ENCODE measurements around the gene MUCL1. TPM values are rescaled to one million over a fixed set of nuclear protein-coding genes. Genes with fewer than 3 reads are reported as not detected.

The MUCL1 gene
- total and polyA plus RNA-seq, 2 experiments from 2014 or later: not detected

GRCh38 chr12:54859502-54859901 lies 5.2 kb downstream of the MUCL1 start:
- no peaks in the 10 kb centered on the region for H3K9me2 ChIP-seq (ENCODE audit: insufficient read depth)
- H3K9me3 ChIP-seq (ENCODE audit: low read depth): no peaks in the 10 kb centered on the region
- peaks cover 48% of the 10 kb centered on the region for H3K27me3 ChIP-seq (replicated peaks; ENCODE audit: insufficient read depth)
- WGBS, 2 experiments (ENCODE audit: low coverage in 1 of 2, low lambda C conversion rate in 2 of 2, missing lambda C conversion rate in 2 of 2): 34% methylated on average over 4 of the region's 4 CpGs
- no peak overlapping the region for H3K4me3 ChIP-seq
- H3K9ac ChIP-seq: no peak overlapping the region
- no peak overlapping the region for H3K4me2 ChIP-seq (ENCODE audit: unreplicated experiment)
- H3F3A ChIP-seq (ENCODE audit: insufficient read depth): no peaks in the 10 kb centered on the region
- in situ Hi-C loops (cut with MboI): no loop called here
- H2AFZ ChIP-seq: no peak overlapping the region
- no peak for TF ChIP-seq EZH2phosphoT487 (IDR thresholded peaks at IDR 0.05; ENCODE audit: insufficient read depth, low read depth)
- TF ChIP-seq EZH2 (IDR thresholded peaks at IDR 0.05; ENCODE audit: insufficient read depth, poor library complexity, severe bottlenecking): no peak
- H3K79me2 ChIP-seq (ENCODE audit: insufficient read depth): no peaks in the 10 kb centered on the region
- H3K4me1 ChIP-seq (ENCODE audit: insufficient read depth): no peaks in the 10 kb centered on the region
- no peak for DNase-seq
- H3K27ac ChIP-seq: no peak overlapping the region
- H4K20me1 ChIP-seq (ENCODE audit: insufficient read depth): no peaks in the 10 kb centered on the region
- no peaks in the 10 kb centered on the region for H3K36me3 ChIP-seq (ENCODE audit: low read depth)

DNA sequence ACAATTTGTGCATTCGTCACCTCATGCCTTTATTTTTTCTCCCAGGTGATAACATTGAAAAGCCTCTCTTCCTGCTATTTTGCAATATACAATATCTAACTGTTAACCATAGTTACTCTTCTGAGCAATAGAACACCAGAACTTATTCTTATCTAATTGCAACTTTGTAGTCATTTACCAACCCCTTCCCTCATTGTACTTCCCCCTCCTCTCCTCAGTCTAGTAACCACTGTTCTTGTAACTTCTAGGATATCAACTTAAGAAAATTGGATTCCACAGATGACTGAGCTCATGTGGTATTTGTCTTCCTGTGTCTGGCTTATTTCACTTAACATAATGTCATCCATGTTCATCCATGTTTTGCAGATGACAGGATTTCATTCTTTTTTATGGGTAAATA lies 7.6 kb downstream of the MUCL1 start:
- Histone ChIP-seq H3K4me3 (no peak overlapping the region), H3K9ac (no peak overlapping the region), H3K27me3 (replicated peaks; ENCODE audit: insufficient read depth) (peaks cover 29% of the 10 kb centered on the region), H3K9me3 (ENCODE audit: low read depth) (no peaks in the 10 kb centered on the region), H3K4me1 (ENCODE audit: insufficient read depth) (no peaks in the 10 kb centered on the region), H4K20me1 (ENCODE audit: insufficient read depth) (no peaks in the 10 kb centered on the region), H2AFZ (no peak overlapping the region), H3K4me2 (ENCODE audit: unreplicated experiment) (no peak overlapping the region), H3K36me3 (ENCODE audit: low read depth) (no peaks in the 10 kb centered on the region), H3K27ac (no peak overlapping the region), H3K79me2 (ENCODE audit: insufficient read depth) (no peaks in the 10 kb centered on the region), H3K9me2 (ENCODE audit: insufficient read depth) (no peaks in the 10 kb centered on the region), H3F3A (ENCODE audit: insufficient read depth) (no peaks in the 10 kb centered on the region)
- DNase-seq: no peak
- TF ChIP-seq EZH2 (IDR thresholded peaks at IDR 0.05; ENCODE audit: insufficient read depth, poor library complexity, severe bottlenecking) (no peak), EZH2phosphoT487 (IDR thresholded peaks at IDR 0.05; ENCODE audit: insufficient read depth, low read depth) (no peak)
- WGBS, 2 experiments (ENCODE audit: low coverage in 1 of 2, low lambda C conversion rate in 2 of 2, missing lambda C conversion rate in 2 of 2): 22 to 30% methylated on average over 1 of the region's 1 CpG
- in situ Hi-C loops (cut with MboI): no loop called here

- in situ Hi-C loops (cut with MboI): no loop called here
- H4K20me1 ChIP-seq (ENCODE audit: insufficient read depth): no peaks in the 10 kb centered on the region
- H3K79me2 ChIP-seq (ENCODE audit: insufficient read depth): no peaks in the 10 kb centered on the region
These were observed 9.8 kb downstream of the MUCL1 start for GRCh38 chr12:54863948-54864618.

GRCh38 chr12:54865683-54866324 lies 11.5 kb downstream of the MUCL1 start:
- peaks cover 4% of the 10 kb centered on the region for H3K27me3 ChIP-seq (replicated peaks; ENCODE audit: insufficient read depth)
- in situ Hi-C loops (cut with MboI): no loop called here
- no peaks in the 10 kb centered on the region for H3K36me3 ChIP-seq (ENCODE audit: low read depth)
- H3K9me3 ChIP-seq (ENCODE audit: low read depth): no peaks in the 10 kb centered on the region
- TF ChIP-seq EZH2phosphoT487 (IDR thresholded peaks at IDR 0.05; ENCODE audit: insufficient read depth, low read depth): no peak
- TF ChIP-seq EZH2 (IDR thresholded peaks at IDR 0.05; ENCODE audit: insufficient read depth, poor library complexity, severe bottlenecking): no peak
- H4K20me1 ChIP-seq (ENCODE audit: insufficient read depth): no peaks in the 10 kb centered on the region
- no peak for DNase-seq
- H3K4me1 ChIP-seq (ENCODE audit: insufficient read depth): no peaks in the 10 kb centered on the region
- 50 to 61% methylated on average over 4 of the region's 4 CpGs for WGBS, 2 experiments (ENCODE audit: low coverage in 1 of 2, low lambda C conversion rate in 2 of 2, missing lambda C conversion rate in 2 of 2)
- no peak overlapping the region for H2AFZ ChIP-seq
- H3K79me2 ChIP-seq (ENCODE audit: insufficient read depth): no peaks in the 10 kb centered on the region
- no peak overlapping the region for H3K27ac ChIP-seq
- no peaks in the 10 kb centered on the region for H3F3A ChIP-seq (ENCODE audit: insufficient read depth)
- no peak overlapping the region for H3K9ac ChIP-seq
- no peak overlapping the region for H3K4me2 ChIP-seq (ENCODE audit: unreplicated experiment)
- no peak overlapping the region for H3K4me3 ChIP-seq
- no peaks in the 10 kb centered on the region for H3K9me2 ChIP-seq (ENCODE audit: insufficient read depth)

More at GRCh38 chr12:54863948-54864618, 9.8 kb downstream of the MUCL1 start:
- Histone ChIP-seq H3K9ac (no peak overlapping the region), H3F3A (ENCODE audit: insufficient read depth) (no peaks in the 10 kb centered on the region), H3K4me2 (ENCODE audit: unreplicated experiment) (no peak overlapping the region), H3K27me3 (replicated peaks; ENCODE audit: insufficient read depth) (peaks cover 14% of the 10 kb centered on the region), H3K9me2 (ENCODE audit: insufficient read depth) (no peaks in the 10 kb centered on the region), H3K27ac (no peak overlapping the region), H2AFZ (no peak overlapping the region), H3K9me3 (ENCODE audit: low read depth) (no peaks in the 10 kb centered on the region), H3K36me3 (ENCODE audit: low read depth) (no peaks in the 10 kb centered on the region), H3K4me1 (ENCODE audit: insufficient read depth) (no peaks in the 10 kb centered on the region), H3K4me3 (no peak overlapping the region)
- WGBS, 2 experiments (ENCODE audit: low coverage in 1 of 2, low lambda C conversion rate in 2 of 2, missing lambda C conversion rate in 2 of 2): 0 to 2% methylated on average over 1 of the region's 1 CpG
- no peak for DNase-seq
- TF ChIP-seq EZH2phosphoT487 (IDR thresholded peaks at IDR 0.05; ENCODE audit: insufficient read depth, low read depth): no peak
- no peak for TF ChIP-seq EZH2 (IDR thresholded peaks at IDR 0.05; ENCODE audit: insufficient read depth, poor library complexity, severe bottlenecking)
